ENCODE data around the gene BMP8B. TPM values are rescaled to one million over a fixed set of nuclear protein-coding genes. Genes with fewer than 3 reads are reported as not detected.

Gene BMP8B
- total RNA-seq, 1 experiment from 2014 or later, result 0.42 TPM

- Histone ChIP-seq H2BK5ac (ENCODE audit: insufficient read length, low read length) (no peak overlapping the region), H3K79me1 (ENCODE audit: insufficient read depth, low read depth, low read length, poor library complexity, severe bottlenecking) (no peaks in the 10 kb centered on the region), H3K18ac (ENCODE audit: insufficient read length, low read depth, low read length) (no peak overlapping the region), H2BK120ac (ENCODE audit: low read depth, low read length, poor library complexity, severe bottlenecking) (no peak overlapping the region), H4K20me1 (ENCODE audit: control insufficient read depth, insufficient read depth, insufficient read length) (no peaks in the 10 kb centered on the region), H3K14ac (ENCODE audit: insufficient read depth, low read length) (no peak overlapping the region), H4K8ac (replicated peaks; ENCODE audit: insufficient read length, low read depth, low read length) (no peak overlapping the region), H3K56ac (ENCODE audit: insufficient read length, low read depth, low read length) (no peak overlapping the region), H3K23ac (ENCODE audit: insufficient read length, low read depth, low read length) (no peak overlapping the region), H3K4me2 (ENCODE audit: insufficient read depth, insufficient read length, low read length) (no peak overlapping the region), H2BK15ac (ENCODE audit: low read depth, low read length) (no peak overlapping the region), H2AFZ (ENCODE audit: low read length) (no peak overlapping the region), H3K4ac (ENCODE audit: low read depth, low read length) (no peak overlapping the region), H4K91ac (ENCODE audit: insufficient read length, low read depth, low read length) (no peak overlapping the region), H3K9me3 (ENCODE audit: control insufficient read depth, low read depth, low read length) (no peaks in the 10 kb centered on the region), H3K4me1 (ENCODE audit: insufficient read depth, low read length) (no peaks in the 10 kb centered on the region), H3K27me3 (ENCODE audit: insufficient read depth, low read length) (no peaks in the 10 kb centered on the region), H3K27ac (ENCODE audit: insufficient read length, low read depth, low read length) (no peak overlapping the region), H3T11ph (ENCODE audit: low read length) (no peak overlapping the region), H2BK12ac (ENCODE audit: insufficient read length, low read depth, low read length) (no peak overlapping the region), H3K23me2 (ENCODE audit: insufficient read length, low read depth, low read length, poor library complexity, severe bottlenecking) (no peaks in the 10 kb centered on the region), H3K9ac (ENCODE audit: extremely low read depth, insufficient read length, low read length) (no peak overlapping the region), H4K5ac (ENCODE audit: insufficient read length, low read depth, low read length) (no peak overlapping the region), H2BK20ac (ENCODE audit: low read depth, low read length, poor library complexity, severe bottlenecking) (no peak overlapping the region), H3K79me2 (ENCODE audit: insufficient read depth, low read length) (no peaks in the 10 kb centered on the region), H2AK5ac (ENCODE audit: insufficient read length, low read length) (no peak overlapping the region)
- Mint-ChIP-seq H3K4me3 (no peak overlapping the region), H3K36me3 (ENCODE audit: insufficient read depth in 1 of 3, low read depth in 3 of 3) (peaks cover 5 to 31% (median 20%) of the 10 kb centered on the region in 3 experiments; a peak in 5 of 7 replicates), H3K4me1 (0 out of 4 replicates have a peak, but pooled peaks cover 0 to 4% of the 10 kb centered on the region in 2 experiments), H3K9me3 (no peaks in the 10 kb centered on the region), H3K27ac (no peak overlapping the region; a peak in 1 of 7 replicates), H3K27me3 (ENCODE audit: low read depth) (no peaks in the 10 kb centered on the region; the same call in 1 of the 2 replicates)
- WGBS (ENCODE audit: extremely low coverage, insufficient read length, low lambda C conversion rate), result no CpG with 5 or more reads among the region's 3 CpGs
- DNase-seq, result no peak
- no peak for TF ChIP-seq CTCF (conservative IDR thresholded peaks at IDR 0.05)
Measured at GRCh38 chr1:39836595-39837110, 48.0 kb upstream of the BMP8B start.

Data from H9 (cell line).